ENCODE results near the gene KCNB1.
A peak's percentile ranks its signal among the peaks of the same experiment; 100 is the strongest.

KCNB1 gene
- long read RNA-seq, result 0 reads

DNA sequence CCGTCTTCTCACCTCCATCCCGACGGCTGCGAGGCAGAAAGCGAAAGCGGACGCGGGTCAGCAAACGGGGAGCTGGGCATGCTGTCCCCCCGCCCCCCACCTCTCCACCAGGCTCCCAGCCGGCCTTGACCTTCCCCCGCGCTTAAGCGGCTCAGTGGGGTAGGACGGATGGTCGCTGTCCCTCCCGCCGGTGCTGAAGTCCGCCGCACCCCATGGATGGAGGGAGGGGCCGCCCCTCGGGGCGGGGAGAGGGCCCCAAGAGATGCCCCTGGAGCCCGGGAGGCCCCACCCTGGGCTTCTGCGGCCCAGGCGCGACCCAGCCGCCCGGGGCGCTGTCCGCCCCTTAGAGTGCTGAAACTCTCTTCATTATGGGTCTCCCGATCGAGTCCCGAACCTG lies at the start of gene KCNB1:
Gene KCNB1, minus strand, starts transcription at position 48 of the 397 bp plus-strand sequence. CDS start 188 bp downstream, outside the sequence.
- Histone ChIP-seq H3K27me3 (ENCODE audit: insufficient read depth, poor library complexity, severe bottlenecking) (peaks cover 25% of the 10 kb centered on the region), H3K4me3 (replicated peaks; ENCODE audit: insufficient read depth, low read length) (no peak within 1 kb of the TSS), H3K27ac (replicated peaks) (no peak within 1 kb of the TSS)
- peak in 1 of 2 experiments; percentile 4 for DNase-seq (ENCODE audit: low read depth in 1 of 2, low spot score in 1 of 2)
- TF ChIP-seq, protein P1, sequence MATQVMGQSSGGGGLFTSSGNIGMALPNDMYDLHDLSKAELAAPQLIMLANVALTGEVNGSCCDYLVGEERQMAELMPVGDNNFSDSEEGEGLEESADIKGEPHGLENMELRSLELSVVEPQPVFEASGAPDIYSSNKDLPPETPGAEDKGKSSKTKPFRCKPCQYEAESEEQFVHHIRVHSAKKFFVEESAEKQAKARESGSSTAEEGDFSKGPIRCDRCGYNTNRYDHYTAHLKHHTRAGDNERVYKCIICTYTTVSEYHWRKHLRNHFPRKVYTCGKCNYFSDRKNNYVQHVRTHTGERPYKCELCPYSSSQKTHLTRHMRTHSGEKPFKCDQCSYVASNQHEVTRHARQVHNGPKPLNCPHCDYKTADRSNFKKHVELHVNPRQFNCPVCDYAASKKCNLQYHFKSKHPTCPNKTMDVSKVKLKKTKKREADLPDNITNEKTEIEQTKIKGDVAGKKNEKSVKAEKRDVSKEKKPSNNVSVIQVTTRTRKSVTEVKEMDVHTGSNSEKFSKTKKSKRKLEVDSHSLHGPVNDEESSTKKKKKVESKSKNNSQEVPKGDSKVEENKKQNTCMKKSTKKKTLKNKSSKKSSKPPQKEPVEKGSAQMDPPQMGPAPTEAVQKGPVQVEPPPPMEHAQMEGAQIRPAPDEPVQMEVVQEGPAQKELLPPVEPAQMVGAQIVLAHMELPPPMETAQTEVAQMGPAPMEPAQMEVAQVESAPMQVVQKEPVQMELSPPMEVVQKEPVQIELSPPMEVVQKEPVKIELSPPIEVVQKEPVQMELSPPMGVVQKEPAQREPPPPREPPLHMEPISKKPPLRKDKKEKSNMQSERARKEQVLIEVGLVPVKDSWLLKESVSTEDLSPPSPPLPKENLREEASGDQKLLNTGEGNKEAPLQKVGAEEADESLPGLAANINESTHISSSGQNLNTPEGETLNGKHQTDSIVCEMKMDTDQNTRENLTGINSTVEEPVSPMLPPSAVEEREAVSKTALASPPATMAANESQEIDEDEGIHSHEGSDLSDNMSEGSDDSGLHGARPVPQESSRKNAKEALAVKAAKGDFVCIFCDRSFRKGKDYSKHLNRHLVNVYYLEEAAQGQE (IDR thresholded peaks at IDR 0.05; ENCODE audit: insufficient replicate concordance, low read depth), result peak; percentile 94
- TF ChIP-seq, protein P2, sequence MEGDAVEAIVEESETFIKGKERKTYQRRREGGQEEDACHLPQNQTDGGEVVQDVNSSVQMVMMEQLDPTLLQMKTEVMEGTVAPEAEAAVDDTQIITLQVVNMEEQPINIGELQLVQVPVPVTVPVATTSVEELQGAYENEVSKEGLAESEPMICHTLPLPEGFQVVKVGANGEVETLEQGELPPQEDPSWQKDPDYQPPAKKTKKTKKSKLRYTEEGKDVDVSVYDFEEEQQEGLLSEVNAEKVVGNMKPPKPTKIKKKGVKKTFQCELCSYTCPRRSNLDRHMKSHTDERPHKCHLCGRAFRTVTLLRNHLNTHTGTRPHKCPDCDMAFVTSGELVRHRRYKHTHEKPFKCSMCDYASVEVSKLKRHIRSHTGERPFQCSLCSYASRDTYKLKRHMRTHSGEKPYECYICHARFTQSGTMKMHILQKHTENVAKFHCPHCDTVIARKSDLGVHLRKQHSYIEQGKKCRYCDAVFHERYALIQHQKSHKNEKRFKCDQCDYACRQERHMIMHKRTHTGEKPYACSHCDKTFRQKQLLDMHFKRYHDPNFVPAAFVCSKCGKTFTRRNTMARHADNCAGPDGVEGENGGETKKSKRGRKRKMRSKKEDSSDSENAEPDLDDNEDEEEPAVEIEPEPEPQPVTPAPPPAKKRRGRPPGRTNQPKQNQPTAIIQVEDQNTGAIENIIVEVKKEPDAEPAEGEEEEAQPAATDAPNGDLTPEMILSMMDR (IDR thresholded peaks at IDR 0.05; ENCODE audit: insufficient read depth, low read length), result no peak

DNA sequence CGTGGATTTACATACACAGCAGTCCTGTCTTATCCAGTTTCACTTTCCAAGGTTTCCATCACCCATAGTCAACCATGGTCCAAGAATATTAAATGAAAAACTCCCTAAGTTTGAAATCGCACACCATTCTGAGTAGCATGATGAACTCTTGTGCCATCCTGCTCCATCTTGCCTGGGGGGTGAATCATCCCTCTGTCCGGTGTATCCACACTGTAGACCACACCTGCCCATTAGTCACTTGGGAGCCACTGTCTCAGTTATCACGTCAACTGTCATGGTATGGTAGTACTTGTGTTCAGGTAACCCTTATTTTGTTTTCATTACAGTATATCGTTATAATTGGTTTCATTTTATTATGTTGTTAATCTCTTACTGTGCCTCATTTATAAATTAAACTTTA lies 47.0 kb upstream of the KCNB1 start:
- Histone ChIP-seq H3K27me3 (ENCODE audit: insufficient read depth, poor library complexity, severe bottlenecking) (peaks cover 4% of the 10 kb centered on the region), H3K27ac (replicated peaks) (no peak overlapping the region), H3K4me3 (replicated peaks; ENCODE audit: insufficient read depth, low read length) (no peak overlapping the region)
- TF ChIP-seq, protein P2 (IDR thresholded peaks at IDR 0.05; ENCODE audit: insufficient read depth, low read length), result no peak
- TF ChIP-seq SPI1 (IDR thresholded peaks at IDR 0.05; ENCODE audit: borderline replicate concordance, low read depth) (no peak), GABPA (IDR thresholded peaks at IDR 0.05; ENCODE audit: low read depth) (no peak), POLR2AphosphoS5 (IDR thresholded peaks at IDR 0.05; ENCODE audit: low read depth) (no peak)
- TF ChIP-seq, protein P1 (IDR thresholded peaks at IDR 0.05; ENCODE audit: insufficient replicate concordance, low read depth), result no peak
- DNase-seq (ENCODE audit: low read depth in 1 of 2, low spot score in 1 of 2), result no peak

DNA sequence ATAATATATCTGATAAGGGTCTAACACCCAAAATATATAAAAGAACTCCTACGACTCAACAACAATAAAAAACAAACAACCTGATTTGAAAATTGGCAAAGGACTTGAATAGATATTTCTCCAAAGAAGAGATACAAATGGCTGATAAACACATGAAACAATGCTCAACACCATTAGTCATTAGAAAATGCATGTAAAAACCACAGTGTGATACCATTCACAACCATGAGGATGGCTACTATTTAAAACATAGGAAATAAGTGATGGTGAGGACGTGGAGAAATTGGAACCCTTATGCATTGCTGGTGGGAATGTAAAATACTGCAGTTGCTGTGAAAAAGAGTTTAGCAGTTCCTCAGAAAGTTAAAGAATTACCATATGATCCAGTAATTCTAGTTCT lies 44.1 kb upstream of the KCNB1 start:
- H3K27me3 ChIP-seq (ENCODE audit: insufficient read depth, poor library complexity, severe bottlenecking), result peaks cover 7% of the 10 kb centered on the region
- no peak for TF ChIP-seq POLR2AphosphoS5 (IDR thresholded peaks at IDR 0.05; ENCODE audit: low read depth)
- TF ChIP-seq, protein P1 (IDR thresholded peaks at IDR 0.05; ENCODE audit: insufficient replicate concordance, low read depth), result no peak
- TF ChIP-seq SPI1 (IDR thresholded peaks at IDR 0.05; ENCODE audit: borderline replicate concordance, low read depth), result no peak
- no peak for TF ChIP-seq GABPA (IDR thresholded peaks at IDR 0.05; ENCODE audit: low read depth)
- TF ChIP-seq, protein P2 (IDR thresholded peaks at IDR 0.05; ENCODE audit: insufficient read depth, low read length), result no peak
- no peak overlapping the region for H3K4me3 ChIP-seq (replicated peaks; ENCODE audit: insufficient read depth, low read length)
- H3K27ac ChIP-seq (replicated peaks), result no peak overlapping the region
- DNase-seq (ENCODE audit: low read depth in 1 of 2, low spot score in 1 of 2), result no peak

Data from HL-60 (cell line).